A549 (cell line): ENCODE measurements around the gene BRDT.

Experiments used
- CEBPB ChIP-seq, 2 experiments: fragments of >200 bp in 1 of 2; sonication (Bioruptor Twin) in 1 of 2; formaldehyde crosslinking in 1 of 2; IDR thresholded peaks; 2 replicates each; pipeline ENCODE4 v1.6.1; 2012 to 2016
- CHD2 ChIP-seq: fragments of 150-350 bp; IDR thresholded peaks from 2 replicates; pipeline ENCODE4 v1.6.1; 2014; ENCODE audit warnings: low read length; ENCODE audit not compliant: partially characterized antibody
- MAX ChIP-seq: IDR thresholded peaks from 2 replicates; pipeline ENCODE4 v1.6.1; 2012
- POLR2A ChIP-seq: IDR thresholded peaks from 2 replicates; pipeline ENCODE4 v1.6.1; 2012; ENCODE audit warnings: mild to moderate bottlenecking, low read length
- SMC3 ChIP-seq: fragments of >200 bp; sonication (Bioruptor Twin); formaldehyde crosslinking; IDR thresholded peaks from 3 replicates; pipeline ENCODE4 v1.6.1; 2018; ENCODE audit warnings: inconsistent platforms
- TF ChIP-seq, protein P1 (sequence below): fragments of >200 bp; sonication (Bioruptor Twin); formaldehyde crosslinking; IDR thresholded peaks from 3 replicates; pipeline ENCODE4 v1.5.1; 2016

DNA sequence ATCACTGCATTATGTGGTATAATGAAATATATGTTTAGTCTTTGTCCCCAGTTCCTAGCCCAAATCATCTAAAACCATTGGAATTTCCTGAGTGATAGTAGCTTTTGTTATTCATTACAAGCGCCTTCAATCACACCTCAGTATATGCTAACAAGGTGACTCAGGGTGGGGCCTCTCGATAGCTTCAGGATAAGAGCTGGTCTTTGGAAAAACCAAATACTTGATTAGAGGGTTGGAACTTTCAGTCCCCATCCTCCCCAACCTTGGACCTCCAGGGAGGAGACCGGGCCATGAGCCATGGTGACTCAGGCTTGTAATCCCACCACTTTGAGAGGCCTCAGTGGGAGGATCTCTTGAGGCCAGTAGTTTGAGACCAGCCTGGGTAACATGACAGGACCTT is 5.1 kb upstream of the BRDT start:
- TF ChIP-seq MAX = no peak
- TF ChIP-seq SMC3 = no peak
- no peak for TF ChIP-seq CHD2
- TF ChIP-seq CEBPB (IDR thresholded peaks at IDR 0.05) = no peak
- TF ChIP-seq, protein P1, sequence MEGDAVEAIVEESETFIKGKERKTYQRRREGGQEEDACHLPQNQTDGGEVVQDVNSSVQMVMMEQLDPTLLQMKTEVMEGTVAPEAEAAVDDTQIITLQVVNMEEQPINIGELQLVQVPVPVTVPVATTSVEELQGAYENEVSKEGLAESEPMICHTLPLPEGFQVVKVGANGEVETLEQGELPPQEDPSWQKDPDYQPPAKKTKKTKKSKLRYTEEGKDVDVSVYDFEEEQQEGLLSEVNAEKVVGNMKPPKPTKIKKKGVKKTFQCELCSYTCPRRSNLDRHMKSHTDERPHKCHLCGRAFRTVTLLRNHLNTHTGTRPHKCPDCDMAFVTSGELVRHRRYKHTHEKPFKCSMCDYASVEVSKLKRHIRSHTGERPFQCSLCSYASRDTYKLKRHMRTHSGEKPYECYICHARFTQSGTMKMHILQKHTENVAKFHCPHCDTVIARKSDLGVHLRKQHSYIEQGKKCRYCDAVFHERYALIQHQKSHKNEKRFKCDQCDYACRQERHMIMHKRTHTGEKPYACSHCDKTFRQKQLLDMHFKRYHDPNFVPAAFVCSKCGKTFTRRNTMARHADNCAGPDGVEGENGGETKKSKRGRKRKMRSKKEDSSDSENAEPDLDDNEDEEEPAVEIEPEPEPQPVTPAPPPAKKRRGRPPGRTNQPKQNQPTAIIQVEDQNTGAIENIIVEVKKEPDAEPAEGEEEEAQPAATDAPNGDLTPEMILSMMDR = no peak
- no peak for TF ChIP-seq POLR2A
